ENCODE data around the gene SLC30A10. TPM values are rescaled to one million over a fixed set of nuclear protein-coding genes. Genes with fewer than 3 reads are reported as not detected.

SLC30A10 gene
- total RNA-seq, 1 donor from 2014 or later = 0.09 TPM

DNA sequence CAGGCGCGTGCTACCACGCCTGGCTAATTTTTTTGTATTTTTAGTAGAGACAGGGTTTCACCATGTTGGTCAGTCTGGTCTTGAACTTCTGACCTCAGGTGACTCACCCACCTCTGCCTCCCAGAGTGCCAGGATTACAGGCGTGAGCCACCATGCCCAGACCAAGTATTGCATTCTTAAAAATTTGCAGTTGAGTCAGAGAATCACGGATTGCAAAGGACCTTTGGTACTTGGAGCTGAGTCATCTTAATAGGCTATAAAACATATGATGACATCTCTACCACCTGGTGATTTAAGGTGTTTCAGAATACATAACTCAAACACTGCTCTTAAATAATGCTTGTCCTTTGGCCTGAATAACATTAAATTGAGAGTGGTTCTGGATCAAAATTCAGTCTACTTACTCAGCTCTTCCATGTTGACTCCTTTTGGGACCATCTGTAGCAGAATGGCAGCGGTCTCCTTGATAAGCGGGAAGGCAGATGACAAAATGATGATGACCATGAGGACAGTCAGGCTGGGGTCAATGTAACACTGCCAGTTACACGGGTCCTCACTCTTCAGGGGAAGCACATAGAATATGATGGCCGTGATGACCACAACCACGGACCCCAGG, 10.4 kb downstream of the SLC30A10 start:
- no peaks in the 10 kb centered on the region for H3K4me1 ChIP-seq
- H3K4me1 Mint-ChIP-seq = peaks cover 7% of the 10 kb centered on the region
- H3K27ac ChIP-seq = no peak overlapping the region
- no peaks in the 10 kb centered on the region for H3K27me3 ChIP-seq
- no peak overlapping the region for H3K4me2 ChIP-seq
- H3K79me2 ChIP-seq (ENCODE audit: low read depth) = no peaks in the 10 kb centered on the region
- no peaks in the 10 kb centered on the region for H4K20me1 ChIP-seq (ENCODE audit: low read depth)
- no peak overlapping the region for H3K4me3 ChIP-seq
- H3K4me3 Mint-ChIP-seq = no peak overlapping the region
- no peak overlapping the region for H3K27ac Mint-ChIP-seq
- H2AFZ ChIP-seq (replicated peaks) = no peak overlapping the region
- H3K36me3 Mint-ChIP-seq = no peaks in the 10 kb centered on the region
- H3K9ac ChIP-seq = no peak overlapping the region
- DNase-seq (ENCODE audit: low spot score) = no peak
- peaks cover 2% of the 10 kb centered on the region for H3K27me3 Mint-ChIP-seq (ENCODE audit: insufficient read depth, low read depth)
- no peak for TF ChIP-seq EZH2 (IDR thresholded peaks at IDR 0.05)
- TF ChIP-seq EZH2phosphoT487 (IDR thresholded peaks at IDR 0.05) = no peak
- TF ChIP-seq, protein P1, sequence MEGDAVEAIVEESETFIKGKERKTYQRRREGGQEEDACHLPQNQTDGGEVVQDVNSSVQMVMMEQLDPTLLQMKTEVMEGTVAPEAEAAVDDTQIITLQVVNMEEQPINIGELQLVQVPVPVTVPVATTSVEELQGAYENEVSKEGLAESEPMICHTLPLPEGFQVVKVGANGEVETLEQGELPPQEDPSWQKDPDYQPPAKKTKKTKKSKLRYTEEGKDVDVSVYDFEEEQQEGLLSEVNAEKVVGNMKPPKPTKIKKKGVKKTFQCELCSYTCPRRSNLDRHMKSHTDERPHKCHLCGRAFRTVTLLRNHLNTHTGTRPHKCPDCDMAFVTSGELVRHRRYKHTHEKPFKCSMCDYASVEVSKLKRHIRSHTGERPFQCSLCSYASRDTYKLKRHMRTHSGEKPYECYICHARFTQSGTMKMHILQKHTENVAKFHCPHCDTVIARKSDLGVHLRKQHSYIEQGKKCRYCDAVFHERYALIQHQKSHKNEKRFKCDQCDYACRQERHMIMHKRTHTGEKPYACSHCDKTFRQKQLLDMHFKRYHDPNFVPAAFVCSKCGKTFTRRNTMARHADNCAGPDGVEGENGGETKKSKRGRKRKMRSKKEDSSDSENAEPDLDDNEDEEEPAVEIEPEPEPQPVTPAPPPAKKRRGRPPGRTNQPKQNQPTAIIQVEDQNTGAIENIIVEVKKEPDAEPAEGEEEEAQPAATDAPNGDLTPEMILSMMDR (IDR thresholded peaks at IDR 0.05) = no peak
- no peaks in the 10 kb centered on the region for H3K9me3 Mint-ChIP-seq
- H3F3A ChIP-seq (ENCODE audit: low read depth) = no peaks in the 10 kb centered on the region
- no peaks in the 10 kb centered on the region for H3K9me3 ChIP-seq (ENCODE audit: low read depth)
- no peaks in the 10 kb centered on the region for H3K36me3 ChIP-seq

DNA sequence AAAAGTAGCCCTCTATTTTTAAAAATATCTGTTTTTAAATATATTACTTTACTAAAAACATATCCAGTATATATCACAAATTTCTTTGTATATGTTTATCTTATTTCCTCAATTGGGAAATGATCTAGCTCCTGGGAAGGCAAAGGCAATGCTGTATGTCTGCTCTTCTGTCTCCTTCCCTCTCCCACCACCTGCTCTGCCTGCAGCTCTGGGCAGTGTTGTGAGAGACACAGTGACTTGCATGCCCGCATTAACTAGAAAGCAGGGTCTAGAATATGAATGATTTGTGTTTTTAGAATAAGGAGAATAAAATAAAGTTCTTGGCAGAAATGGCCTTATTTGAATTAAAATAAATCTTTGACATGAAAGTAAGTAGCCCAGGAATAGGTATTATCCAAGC, 11.1 kb downstream of the SLC30A10 start:
- Mint-ChIP-seq H3K9me3 (no peaks in the 10 kb centered on the region), H3K4me3 (no peak overlapping the region), H3K36me3 (no peaks in the 10 kb centered on the region), H3K4me1 (peaks cover 7% of the 10 kb centered on the region), H3K27ac (no peak overlapping the region), H3K27me3 (ENCODE audit: insufficient read depth, low read depth) (peaks cover 2% of the 10 kb centered on the region)
- Histone ChIP-seq H3K27ac (no peak overlapping the region), H3K9me3 (ENCODE audit: low read depth) (no peaks in the 10 kb centered on the region), H3K27me3 (no peaks in the 10 kb centered on the region), H3K79me2 (ENCODE audit: low read depth) (no peaks in the 10 kb centered on the region), H2AFZ (replicated peaks) (no peak overlapping the region), H3F3A (ENCODE audit: low read depth) (no peaks in the 10 kb centered on the region), H3K4me2 (no peak overlapping the region), H3K4me3 (no peak overlapping the region), H3K4me1 (no peaks in the 10 kb centered on the region), H3K9ac (no peak overlapping the region), H3K36me3 (no peaks in the 10 kb centered on the region), H4K20me1 (ENCODE audit: low read depth) (no peaks in the 10 kb centered on the region)
- TF ChIP-seq, protein P1 (IDR thresholded peaks at IDR 0.05) = no peak
- TF ChIP-seq EZH2 (IDR thresholded peaks at IDR 0.05) (no peak), EZH2phosphoT487 (IDR thresholded peaks at IDR 0.05) (no peak)
- no peak for DNase-seq (ENCODE audit: low spot score)

DNA sequence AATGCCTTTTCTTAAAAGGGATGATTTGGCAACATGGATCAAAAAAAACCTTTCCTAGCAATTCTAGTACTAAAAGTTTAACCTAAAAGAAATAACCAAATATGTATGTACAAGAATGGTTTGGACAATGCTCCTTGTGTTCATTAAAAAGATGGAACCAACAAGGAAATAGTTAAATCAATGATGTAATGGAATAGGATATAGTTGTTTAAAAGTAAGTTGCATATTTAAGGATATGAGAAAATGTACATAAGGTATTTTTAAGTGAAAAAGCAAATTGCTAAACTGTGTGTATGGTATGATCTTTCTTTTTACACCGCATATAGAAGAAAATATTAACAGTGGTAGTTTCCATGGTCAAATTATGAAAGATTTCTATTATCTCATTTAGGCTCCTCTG, 12.1 kb downstream of the SLC30A10 start:
- Histone ChIP-seq H3K79me2 (ENCODE audit: low read depth) (no peaks in the 10 kb centered on the region), H2AFZ (replicated peaks) (no peak overlapping the region), H3K36me3 (no peaks in the 10 kb centered on the region), H3K4me3 (no peak overlapping the region), H3F3A (ENCODE audit: low read depth) (no peaks in the 10 kb centered on the region), H3K9me3 (ENCODE audit: low read depth) (no peaks in the 10 kb centered on the region), H4K20me1 (ENCODE audit: low read depth) (no peaks in the 10 kb centered on the region), H3K27ac (no peak overlapping the region), H3K27me3 (no peaks in the 10 kb centered on the region), H3K4me1 (no peaks in the 10 kb centered on the region), H3K4me2 (no peak overlapping the region), H3K9ac (no peak overlapping the region)
- no peak overlapping the region for H3K27ac Mint-ChIP-seq
- DNase-seq (ENCODE audit: low spot score) = no peak
- peaks cover 11% of the 10 kb centered on the region for H3K4me1 Mint-ChIP-seq
- H3K27me3 Mint-ChIP-seq (ENCODE audit: insufficient read depth, low read depth) = peaks cover 2% of the 10 kb centered on the region
- H3K36me3 Mint-ChIP-seq = no peaks in the 10 kb centered on the region
- H3K9me3 Mint-ChIP-seq = no peaks in the 10 kb centered on the region
- no peak overlapping the region for H3K4me3 Mint-ChIP-seq
- TF ChIP-seq, protein P1 (IDR thresholded peaks at IDR 0.05) = no peak
- TF ChIP-seq EZH2phosphoT487 (IDR thresholded peaks at IDR 0.05) (no peak), EZH2 (IDR thresholded peaks at IDR 0.05) (no peak)
